Common myeloid progenitor, CD34-positive (primary cell): ENCODE data around the gene CAST.

ENCODE experiments used
- CTCF ChIA-PET: fragments of 350-600 bp; sonication (Branson Sonifier 250); formaldehyde crosslinking; loops from one replicate; lab custom pipeline; 2021; ENCODE audit warnings: antibody characterized with exemption; lab: Charles Lee
- POLR2A ChIA-PET: fragments of 350-600 bp; sonication (Branson Sonifier 250); formaldehyde crosslinking; loops from one replicate; lab custom pipeline; 2021; ENCODE audit warnings: antibody characterized with exemption; lab: Charles Lee
- DNase-seq, 3 donors: peaks; one replicate each; pipeline versions ENCODE4 v3.0.0 to v3.0.0-alpha.2; 2013
- H3K27ac ChIP-seq, 2 experiments: 1 replicate in 1 of 2; 2 replicates in 1 of 2; pipeline ENCODE4 v1.7.0; 2013; ENCODE audit warnings: inconsistent platforms in 2 of 2, low read length in 2 of 2, mild to moderate bottlenecking in 2 of 2, low read depth in 1 of 2, moderate library complexity in 1 of 2; ENCODE audit not compliant: severe bottlenecking in 2 of 2, insufficient read depth in 1 of 2, poor library complexity in 1 of 2
- H3K27me3 ChIP-seq, 5 experiments: replicated peaks in 2 of 5; 1 replicate in 3 of 5; 2 replicates in 2 of 5; pipeline versions ENCODE4 v1.6.1 to v1.7.0; 2013; ENCODE audit warnings: low read length in 4 of 5, mild to moderate bottlenecking in 2 of 5, moderate library complexity in 2 of 5, inconsistent platforms in 1 of 5; ENCODE audit not compliant: insufficient read depth in 5 of 5, control insufficient read depth in 4 of 5
- H3K36me3 ChIP-seq, 4 experiments: 1 replicate in 2 of 4; 2 replicates in 2 of 4; pipeline versions ENCODE4 v1.6.1 to v1.7.0; 2013; ENCODE audit warnings: low read length in 3 of 4, control low read depth in 1 of 4, mild to moderate bottlenecking in 1 of 4; ENCODE audit not compliant: control insufficient read depth in 4 of 4, insufficient read depth in 4 of 4
- H3K4me1 ChIP-seq, 4 experiments: 1 replicate in 3 of 4; 2 replicates in 1 of 4; pipeline versions ENCODE4 v1.6.1 to v1.7.1; 2013; ENCODE audit warnings: low read length in 3 of 4, mild to moderate bottlenecking in 3 of 4, control low read depth in 1 of 4, inconsistent platforms in 1 of 4, moderate library complexity in 1 of 4; ENCODE audit not compliant: control insufficient read depth in 4 of 4, insufficient read depth in 4 of 4; ENCODE audit errors: control extremely low read depth in 1 of 4
- H3K4me3 ChIP-seq, 7 experiments: 1 replicate in 4 of 7; 2 replicates in 3 of 7; pipeline versions ENCODE4 v1.5.1 to v1.7.0; 2013; ENCODE audit warnings: mild to moderate bottlenecking in 7 of 7, low read length in 6 of 7, moderate library complexity in 6 of 7, inconsistent platforms in 2 of 7, low read depth in 2 of 7, control low read depth in 1 of 7; ENCODE audit not compliant: insufficient read depth in 4 of 7, control insufficient read depth in 1 of 7; ENCODE audit errors: extremely low read depth in 1 of 7
- H3K9me3 ChIP-seq, 5 experiments: 1 replicate in 4 of 5; 2 replicates in 1 of 5; pipeline versions ENCODE4 v1.6.1 to v1.7.1; 2013; ENCODE audit warnings: low read length in 4 of 5, mild to moderate bottlenecking in 2 of 5, inconsistent platforms in 1 of 5, low read depth in 1 of 5, moderate library complexity in 1 of 5; ENCODE audit not compliant: control insufficient read depth in 4 of 5, insufficient read depth in 2 of 5; ENCODE audit errors: control extremely low read depth in 1 of 5
- WGBS: methylation state at CpG from one replicate; pipeline ENCODE4 v1.1.5; 2013; ENCODE audit not compliant: insufficient coverage; 5-methylcytosine and 5-hydroxymethylcytosine counted together

The CAST gene

GRCh38 chr5:96651047-96651446 lies 11.1 kb upstream of the CAST start:
- 98% methylated on average over 4 of the region's 5 CpGs for WGBS
- Histone ChIP-seq H3K9me3 (no peaks in the 10 kb centered on the region), H3K36me3 (no peaks in the 10 kb centered on the region), H3K4me1 (no peaks in the 10 kb centered on the region), H3K4me3 (no peak overlapping the region), H3K27me3 (peaks cover 0 to 3% (median 0%) of the 10 kb centered on the region in 5 experiments), H3K27ac (no peak overlapping the region)
- no peak for DNase-seq
- POLR2A ChIA-PET: no interaction called here
- CTCF ChIA-PET: no interaction called here

- H3K9me3 ChIP-seq: no peaks in the 10 kb centered on the region
- H3K4me1 ChIP-seq: peaks cover 0 to 6% (median 0%) of the 10 kb centered on the region in 4 experiments
- WGBS: 100% methylated on average over 1 of the region's 4 CpGs
- H3K36me3 ChIP-seq: no peaks in the 10 kb centered on the region
- no peak for DNase-seq
- no peak overlapping the region for H3K4me3 ChIP-seq
- H3K27me3 ChIP-seq: peaks cover 0 to 6% (median 0%) of the 10 kb centered on the region in 5 experiments
- no peak overlapping the region for H3K27ac ChIP-seq
- ChIA-PET POLR2A (no interaction called here), CTCF (interaction anchor here (1.0 kb wide), 1 partner anchor 307 kb away, joined by 3 read pairs; no protein-coding TSS in a partner anchor)
Measured at GRCh38 chr5:96651948-96652753, 10.0 kb upstream of the CAST start.

- Histone ChIP-seq H3K4me1 (peaks cover 0 to 8% (median 0%) of the 10 kb centered on the region in 4 experiments), H3K27me3 (peaks cover 0 to 6% (median 0%) of the 10 kb centered on the region in 5 experiments), H3K27ac (no peak overlapping the region), H3K4me3 (no peak overlapping the region), H3K9me3 (no peaks in the 10 kb centered on the region), H3K36me3 (no peaks in the 10 kb centered on the region)
- DNase-seq: no peak
- POLR2A ChIA-PET: no interaction called here
- 63% methylated on average over 1 of the region's 1 CpG for WGBS
- CTCF ChIA-PET: no interaction called here
Measured at GRCh38 chr5:96652769-96653454, 9.3 kb upstream of the CAST start.

GRCh38 chr5:96654209-96654608 lies 8.0 kb upstream of the CAST start:
- POLR2A ChIA-PET: no interaction called here
- H3K27ac ChIP-seq: no peak overlapping the region
- WGBS: 80% methylated on average over 2 of the region's 4 CpGs

GRCh38 chr5:96655085-96655484 lies 7.1 kb upstream of the CAST start:
- DNase-seq: no peak
- Histone ChIP-seq H3K9me3 (no peaks in the 10 kb centered on the region), H3K27ac (no peak overlapping the region), H3K27me3 (peaks cover 0 to 6% (median 2%) of the 10 kb centered on the region in 5 experiments), H3K4me1 (peaks cover 0 to 8% (median 0%) of the 10 kb centered on the region in 4 experiments), H3K4me3 (no peak overlapping the region), H3K36me3 (no peaks in the 10 kb centered on the region)
- ChIA-PET CTCF (interaction anchor here (0.8 kb wide), 1 partner anchor 62 kb away, joined by 3 read pairs; no protein-coding TSS in a partner anchor), POLR2A (no interaction called here)
- WGBS: 100% methylated on average over 3 of the region's 3 CpGs

More at GRCh38 chr5:96654209-96654608, 8.0 kb upstream of the CAST start:
- Histone ChIP-seq H3K9me3 (no peaks in the 10 kb centered on the region), H3K4me1 (peaks cover 0 to 8% (median 0%) of the 10 kb centered on the region in 4 experiments), H3K27me3 (peaks cover 0 to 6% (median 0%) of the 10 kb centered on the region in 5 experiments), H3K4me3 (no peak overlapping the region), H3K36me3 (no peaks in the 10 kb centered on the region)
- CTCF ChIA-PET: interaction anchor here (0.8 kb wide), 1 partner anchor 63 kb away, joined by 3 read pairs; no protein-coding TSS in a partner anchor
- no peak for DNase-seq

GRCh38 chr5:96655506-96655905 lies 6.7 kb upstream of the CAST start:
- peak in 1 of 3 donors; percentile 24 for DNase-seq
- ChIA-PET CTCF (no interaction called here), POLR2A (no interaction called here)
- Histone ChIP-seq H3K36me3 (no peaks in the 10 kb centered on the region), H3K4me1 (peaks cover 0 to 9% (median under 1%) of the 10 kb centered on the region in 4 experiments), H3K27ac (no peak overlapping the region), H3K27me3 (peaks cover 0 to 6% (median 2%) of the 10 kb centered on the region in 5 experiments), H3K4me3 (no peak overlapping the region), H3K9me3 (no peaks in the 10 kb centered on the region)
- 100% methylated on average over 1 of the region's 1 CpG for WGBS
